Neural progenitor cell (in vitro differentiated cells): Measurements from ENCODE around the gene NEUROG3.

Experiments
- EZH2 ChIP-seq: fragments of 200-600 bp; sonication (generic); IDR thresholded peaks from 2 replicates; pipeline ENCODE4 v1.6.1; 2017; ENCODE audit warnings: antibody characterized with exemption, mild to moderate bottlenecking, moderate library complexity
- TF ChIP-seq, protein P1 (sequence below): fragments of 200-600 bp; sonication (generic); IDR thresholded peaks from 2 replicates; pipeline ENCODE4 v1.5.1; 2017; ENCODE audit warnings: antibody characterized with exemption, mild to moderate bottlenecking

DNA sequence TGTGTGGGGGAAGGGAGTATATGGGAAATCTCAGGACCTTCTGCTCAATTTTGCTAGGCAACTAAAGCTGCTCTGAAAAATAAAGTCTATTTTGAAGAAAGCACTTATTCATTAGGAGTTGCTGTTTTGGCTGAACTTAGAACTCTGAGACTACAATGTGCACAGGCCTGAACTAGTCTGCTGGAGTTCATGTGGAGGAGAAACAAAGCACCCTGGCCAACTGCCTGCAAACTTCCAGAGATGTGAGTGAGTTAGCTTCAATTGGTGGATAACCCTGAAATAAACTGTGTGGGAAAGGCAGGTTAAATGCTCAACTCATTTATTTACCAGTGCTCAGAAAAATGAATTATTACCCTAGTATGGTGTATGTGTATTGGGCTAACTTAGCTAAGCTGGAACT is 39.5 kb upstream of the NEUROG3 start:
- TF ChIP-seq, protein P1, sequence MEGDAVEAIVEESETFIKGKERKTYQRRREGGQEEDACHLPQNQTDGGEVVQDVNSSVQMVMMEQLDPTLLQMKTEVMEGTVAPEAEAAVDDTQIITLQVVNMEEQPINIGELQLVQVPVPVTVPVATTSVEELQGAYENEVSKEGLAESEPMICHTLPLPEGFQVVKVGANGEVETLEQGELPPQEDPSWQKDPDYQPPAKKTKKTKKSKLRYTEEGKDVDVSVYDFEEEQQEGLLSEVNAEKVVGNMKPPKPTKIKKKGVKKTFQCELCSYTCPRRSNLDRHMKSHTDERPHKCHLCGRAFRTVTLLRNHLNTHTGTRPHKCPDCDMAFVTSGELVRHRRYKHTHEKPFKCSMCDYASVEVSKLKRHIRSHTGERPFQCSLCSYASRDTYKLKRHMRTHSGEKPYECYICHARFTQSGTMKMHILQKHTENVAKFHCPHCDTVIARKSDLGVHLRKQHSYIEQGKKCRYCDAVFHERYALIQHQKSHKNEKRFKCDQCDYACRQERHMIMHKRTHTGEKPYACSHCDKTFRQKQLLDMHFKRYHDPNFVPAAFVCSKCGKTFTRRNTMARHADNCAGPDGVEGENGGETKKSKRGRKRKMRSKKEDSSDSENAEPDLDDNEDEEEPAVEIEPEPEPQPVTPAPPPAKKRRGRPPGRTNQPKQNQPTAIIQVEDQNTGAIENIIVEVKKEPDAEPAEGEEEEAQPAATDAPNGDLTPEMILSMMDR: no peak
- no peak for TF ChIP-seq EZH2
